SK-N-SH treated with all-trans-retinoic acid at 6 μM for 48 hours (cell line): Measurements from ENCODE around the gene SAG.

Source experiments
- ATAC-seq: fragments of 200-7000 bp; cut with Tn5 transposase; 3 replicates; pipeline ENCODE4 v1.9.1; 2020; ENCODE audit warnings: mild to moderate bottlenecking, moderate library complexity
- ARNTL ChIP-seq: fragments of 450-650 bp; formaldehyde crosslinking; IDR thresholded peaks from 2 replicates; pipeline ENCODE4 v1.5.0; 2020; ENCODE audit warnings: low read depth, mild to moderate bottlenecking, moderate library complexity, borderline replicate concordance
- BACH2 ChIP-seq: fragments of 250-450 bp; sonication (Bioruptor Pico); IDR thresholded peaks from 2 replicates; pipeline ENCODE4 v1.9.0; 2021; ENCODE audit warnings: mild to moderate bottlenecking, borderline replicate concordance
- CREB5 ChIP-seq: fragments of 250-450 bp; sonication (Bioruptor Pico); IDR thresholded peaks from 2 replicates; pipeline ENCODE4 v1.5.1; 2020; ENCODE audit warnings: low read depth, mild to moderate bottlenecking, moderate library complexity
- CSDC2 ChIP-seq: fragments of 250-450 bp; sonication (Bioruptor Pico); IDR thresholded peaks from 2 replicates; pipeline ENCODE4 v1.5.0; 2020; ENCODE audit warnings: mild to moderate bottlenecking, moderate library complexity
- ESRRG ChIP-seq: fragments of 250-450 bp; sonication (Bioruptor Pico); IDR thresholded peaks from 2 replicates; pipeline ENCODE4 v1.6.1; 2021; ENCODE audit warnings: mild to moderate bottlenecking
- GLIS3 ChIP-seq: fragments of 250-450 bp; sonication (Bioruptor Pico); IDR thresholded peaks from 2 replicates; pipeline ENCODE4 v1.5.0; 2020; ENCODE audit warnings: mild to moderate bottlenecking, moderate library complexity
- ISL1 ChIP-seq: fragments of 250-450 bp; sonication (Bioruptor Pico); IDR thresholded peaks from 2 replicates; pipeline ENCODE4 v2.1.2; 2022; ENCODE audit warnings: mild to moderate bottlenecking, moderate library complexity
- OSR1 ChIP-seq: fragments of 250-450 bp; sonication (Bioruptor Pico); IDR thresholded peaks from 2 replicates; pipeline ENCODE4 v1.8.0; 2022; ENCODE audit warnings: moderate library complexity, mild to moderate bottlenecking, inconsistent platforms
- PATZ1 ChIP-seq: fragments of 250-450 bp; sonication (Bioruptor Pico); IDR thresholded peaks from 2 replicates; pipeline ENCODE4 v1.8.0; 2020; ENCODE audit warnings: mild to moderate bottlenecking, moderate library complexity, borderline replicate concordance
- POU6F1 ChIP-seq: fragments of 250-450 bp; sonication (Bioruptor Pico); IDR thresholded peaks from 2 replicates; pipeline ENCODE4 v1.8.0; 2021; ENCODE audit warnings: low read depth, mild to moderate bottlenecking, moderate library complexity, borderline replicate concordance
- PPARA ChIP-seq: fragments of 250-450 bp; sonication (Bioruptor Pico); IDR thresholded peaks from 2 replicates; pipeline ENCODE4 v1.5.0; 2020; ENCODE audit warnings: mild to moderate bottlenecking, borderline replicate concordance
- RARB ChIP-seq: fragments of 250-450 bp; sonication (Bioruptor Pico); IDR thresholded peaks from 2 replicates; pipeline ENCODE4 v1.8.0; 2021; ENCODE audit warnings: mild to moderate bottlenecking, moderate library complexity
- SNAI2 ChIP-seq: fragments of 250-450 bp; sonication (Bioruptor Pico); IDR thresholded peaks from 2 replicates; pipeline ENCODE4 v1.5.0; 2020; ENCODE audit warnings: mild to moderate bottlenecking, moderate library complexity
- TCF4 ChIP-seq: fragments of 250-450 bp; sonication (Bioruptor Pico); IDR thresholded peaks from 2 replicates; pipeline ENCODE4 v1.8.0; 2021; ENCODE audit warnings: mild to moderate bottlenecking, moderate library complexity, borderline replicate concordance
- TSHZ2 ChIP-seq: fragments of 250-450 bp; sonication (Bioruptor Pico); IDR thresholded peaks from 2 replicates; pipeline ENCODE4 v1.5.0; 2020; ENCODE audit warnings: mild to moderate bottlenecking, moderate library complexity
- ZFP3 ChIP-seq: fragments of 250-450 bp; sonication (Bioruptor Pico); IDR thresholded peaks from 2 replicates; pipeline ENCODE4 v1.5.0; 2020; ENCODE audit warnings: mild to moderate bottlenecking, moderate library complexity
- ZFP30 ChIP-seq: fragments of 450-650 bp; formaldehyde crosslinking; IDR thresholded peaks from 2 replicates; pipeline ENCODE4 v1.5.0; 2022; ENCODE audit warnings: mild to moderate bottlenecking, moderate library complexity
- ZNF565 ChIP-seq: fragments of 450-650 bp; formaldehyde crosslinking; conservative IDR thresholded peaks from 2 replicates; pipeline ENCODE4 v1.5.0; 2020; ENCODE audit warnings: low read depth, mild to moderate bottlenecking, moderate library complexity
- ZNF70 ChIP-seq: fragments of 450-650 bp; formaldehyde crosslinking; IDR thresholded peaks from 2 replicates; pipeline ENCODE4 v1.5.0; 2020; ENCODE audit warnings: mild to moderate bottlenecking, moderate library complexity
- ZNF8 ChIP-seq: fragments of 450-650 bp; formaldehyde crosslinking; IDR thresholded peaks from 2 replicates; pipeline ENCODE4 v1.5.0; 2020; ENCODE audit warnings: mild to moderate bottlenecking, moderate library complexity

Gene SAG

GRCh38 chr2:233346376-233346775 lies 38.8 kb downstream of the SAG start:
- no peak for ATAC-seq
- TF ChIP-seq PPARA (CRISPR knock-in tag): no peak
- TF ChIP-seq TCF4 (CRISPR knock-in tag): no peak
- TF ChIP-seq ZFP30: no peak
- no peak for TF ChIP-seq BACH2 (CRISPR knock-in tag)
- no peak for TF ChIP-seq RARB (CRISPR knock-in tag)
- no peak for TF ChIP-seq SNAI2 (CRISPR knock-in tag)

GRCh38 chr2:233346930-233347329 lies 39.3 kb downstream of the SAG start:
- TF ChIP-seq ARNTL (no peak), ESRRG (CRISPR knock-in tag) (no peak), POU6F1 (no peak), PPARA (CRISPR knock-in tag) (no peak), ZFP30 (no peak), TSHZ2 (no peak), ZNF70 (CRISPR knock-in tag) (no peak), ISL1 (no peak), SNAI2 (CRISPR knock-in tag) (no peak), GLIS3 (no peak)
- ATAC-seq: no peak

- ATAC-seq: no peak
- no peak for TF ChIP-seq CSDC2 (CRISPR knock-in tag)
- no peak for TF ChIP-seq ARNTL
- TF ChIP-seq PPARA (CRISPR knock-in tag): no peak
- no peak for TF ChIP-seq POU6F1
- no peak for TF ChIP-seq SNAI2 (CRISPR knock-in tag)
- no peak for TF ChIP-seq ESRRG (CRISPR knock-in tag)
- TF ChIP-seq RARB (CRISPR knock-in tag): no peak
- TF ChIP-seq ZFP30: no peak
- TF ChIP-seq ZFP3 (CRISPR knock-in tag): no peak
- TF ChIP-seq TSHZ2: no peak
- TF ChIP-seq ZNF565 (CRISPR knock-in tag): no peak
- no peak for TF ChIP-seq PATZ1
- no peak for TF ChIP-seq ZNF70 (CRISPR knock-in tag)
- no peak for TF ChIP-seq ZNF8
- no peak for TF ChIP-seq BACH2 (CRISPR knock-in tag)
- TF ChIP-seq OSR1 (CRISPR knock-in tag): no peak
- TF ChIP-seq CREB5: no peak
- TF ChIP-seq TCF4 (CRISPR knock-in tag): no peak
- TF ChIP-seq, all 23 proteins: peak for 0
Measured at GRCh38 chr2:233349005-233349998, 41.7 kb downstream of the SAG start.
